B cell (primary cell): ENCODE data around the gene SYNE2. TPM values are rescaled to one million over a fixed set of nuclear protein-coding genes. Genes with fewer than 3 reads are reported as not detected.

Experiments used
- ATAC-seq: fragments of 200-7000 bp; cut with Tn5 transposase; one replicate; pipeline ENCODE4 v1.10.0; 2021; ENCODE audit warnings: low read depth, mild to moderate bottlenecking, moderate number of reproducible peaks, moderate library complexity
- CTCF ChIA-PET: fragments of 350-600 bp; sonication (Branson Sonifier 250); formaldehyde crosslinking; loops from one replicate; lab custom pipeline; 2021; ENCODE audit warnings: antibody characterized with exemption, inconsistent platforms; lab: Charles Lee
- POLR2A ChIA-PET: fragments of 350-600 bp; sonication (Branson Sonifier 250); formaldehyde crosslinking; loops from one replicate; lab custom pipeline; 2021; ENCODE audit warnings: antibody characterized with exemption; lab: Charles Lee
- DNase-seq: peaks from one replicate; pipeline ENCODE4 v3.0.0; 2013
- H2AFZ ChIP-seq: 2 replicates; pipeline ENCODE4 v1.6.1; 2012; ENCODE audit warnings: mild to moderate bottlenecking, low read depth, low read length; ENCODE audit not compliant: insufficient read depth, poor library complexity, severe bottlenecking
- H3K27ac ChIP-seq, 2 donors: 1 replicate in 1 of 2; 2 replicates in 1 of 2; pipeline ENCODE4 v1.5.1; 2012 to 2013; ENCODE audit warnings: low read length in 2 of 2, mild to moderate bottlenecking in 2 of 2, moderate library complexity in 1 of 2
- H3K27me3 ChIP-seq, 4 experiments: fragments of 200-600 bp in 1 of 4; sonication (generic) in 1 of 4; replicated peaks in 1 of 4; 1 replicate in 2 of 4; 2 replicates in 2 of 4; pipeline versions ENCODE4 v1.6.1 to v1.7.0; 2013 to 2016; ENCODE audit warnings: low read length in 3 of 4, mild to moderate bottlenecking in 2 of 4, mixed read lengths in 1 of 4, moderate library complexity in 1 of 4; ENCODE audit not compliant: insufficient read depth in 4 of 4, control insufficient read depth in 3 of 4; ENCODE audit errors: control extremely low read depth in 1 of 4
- H3K36me3 ChIP-seq, 2 experiments: replicated peaks in 1 of 2; 1 replicate in 1 of 2; 2 replicates in 1 of 2; pipeline versions ENCODE4 v1.6.1 to v1.7.1; 2013; ENCODE audit warnings: low read length in 1 of 2; ENCODE audit not compliant: insufficient read depth in 2 of 2, control insufficient read depth in 1 of 2; ENCODE audit errors: control extremely low read depth in 1 of 2, extremely low read depth in 1 of 2
- H3K4me1 ChIP-seq, 2 donors: fragments of 200-600 bp in 1 of 2; sonication (generic) in 1 of 2; 1 replicate in 1 of 2; 2 replicates in 1 of 2; pipeline versions ENCODE4 v1.5.1 to v1.6.1; 2013 to 2017; ENCODE audit warnings: low read length in 2 of 2; ENCODE audit not compliant: control insufficient read depth in 2 of 2, insufficient read depth in 2 of 2
- H3K4me2 ChIP-seq: replicated peaks from 2 replicates; pipeline ENCODE3; 2012; ENCODE audit warnings: mild to moderate bottlenecking, low read depth, low read length; ENCODE audit not compliant: poor library complexity, severe bottlenecking
- H3K4me3 ChIP-seq, 5 experiments: fragments of 200-600 bp in 1 of 5; sonication (generic) in 1 of 5; 1 replicate in 3 of 5; 2 replicates in 2 of 5; pipeline versions ENCODE4 v1.5.1 to v1.7.0; 2011 to 2016; ENCODE audit warnings: low read length in 4 of 5, mild to moderate bottlenecking in 4 of 5, low read depth in 2 of 5, control low read depth in 1 of 5, moderate library complexity in 1 of 5; ENCODE audit not compliant: insufficient read depth in 1 of 5; ENCODE audit errors: control extremely low read depth in 1 of 5, extremely low read depth in 1 of 5
- H3K79me2 ChIP-seq: fragments of 200-600 bp; sonication (generic); one replicate; pipeline ENCODE4 v1.6.0; 2016; ENCODE audit warnings: low read length; ENCODE audit not compliant: control insufficient read depth, insufficient read depth
- H3K9ac ChIP-seq: fragments of 200-600 bp; sonication (generic); 2 replicates; pipeline ENCODE4 v1.6.1; 2017; ENCODE audit warnings: mild to moderate bottlenecking, low read length, moderate library complexity
- H3K9me3 ChIP-seq, 3 donors: one replicate each; pipeline versions ENCODE4 v1.6.1 to v1.7.1; 2013; ENCODE audit warnings: low read length in 2 of 3; ENCODE audit not compliant: control insufficient read depth in 2 of 3, insufficient read depth in 1 of 3; ENCODE audit errors: control extremely low read depth in 1 of 3
- H4K20me1 ChIP-seq: 2 replicates; pipeline ENCODE4 v1.6.0; 2012; ENCODE audit warnings: mild to moderate bottlenecking, low read length; ENCODE audit not compliant: insufficient read depth, control insufficient read depth, poor library complexity, severe bottlenecking
- H3K27ac Mint-ChIP-seq: one replicate; pipeline ENCODE4 v1.8.0; 2021; ENCODE audit warnings: mixed read lengths
- H3K27me3 Mint-ChIP-seq: one replicate; pipeline ENCODE4 v1.8.0; 2021; ENCODE audit warnings: mixed read lengths
- H3K4me1 Mint-ChIP-seq: one replicate; pipeline ENCODE4 v1.8.0; 2021; ENCODE audit warnings: mixed read lengths
- H3K4me3 Mint-ChIP-seq: one replicate; pipeline ENCODE4 v1.8.0; 2021; ENCODE audit warnings: mixed read lengths
- H3K9me3 Mint-ChIP-seq: one replicate; pipeline ENCODE4 v1.8.0; 2022; ENCODE audit warnings: mixed read lengths; ENCODE audit not compliant: insufficient read depth
- EZH2 ChIP-seq: IDR thresholded peaks from 2 replicates; pipeline ENCODE4 v1.6.1; 2012; ENCODE audit warnings: borderline replicate concordance, low read depth, mild to moderate bottlenecking, moderate library complexity, low read length; ENCODE audit not compliant: insufficient read depth, poor library complexity, severe bottlenecking
- WGBS: methylation state at CpG from one replicate; pipeline ENCODE4 v1.1.5; 2013; ENCODE audit warnings: missing lambda C conversion rate; ENCODE audit not compliant: insufficient coverage; 5-methylcytosine and 5-hydroxymethylcytosine counted together
- intact Hi-C: fragments of 100-400 bp; cut with micrococcal nuclease; formaldehyde crosslinking; loops from one replicate; pipeline ENCODE4 v1.10.0; 2022
- polyA plus RNA-seq: library from polyadenylated mRNA; depleted of rRNA; stranded (reverse); fragments of >200 nt; gene quantifications from 2 replicates; pipeline ENCODE4 v1.2.3, GENCODE V29; 2012
- total RNA-seq, 2 donors: library from RNA; stranded (reverse); fragments of 120-200 nt in 1 of 2; gene quantifications; 1 replicate in 1 of 2; 2 replicates in 1 of 2; pipeline versions ENCODE4 v1.2.3 to v1.2.4, GENCODE V29; 2013 to 2022
- TF ChIP-seq, protein P1 (sequence below): fragments of 200-600 bp; IDR thresholded peaks from one replicate; pipeline ENCODE4 v1.8.0; 2022; ENCODE audit warnings: antibody characterized with exemption, mild to moderate bottlenecking

The SYNE2 gene
- total and polyA plus RNA-seq, 2 donors (not counting 1 experiment from before 2014, with no cell fraction given): 39.5 to 105 TPM

DNA sequence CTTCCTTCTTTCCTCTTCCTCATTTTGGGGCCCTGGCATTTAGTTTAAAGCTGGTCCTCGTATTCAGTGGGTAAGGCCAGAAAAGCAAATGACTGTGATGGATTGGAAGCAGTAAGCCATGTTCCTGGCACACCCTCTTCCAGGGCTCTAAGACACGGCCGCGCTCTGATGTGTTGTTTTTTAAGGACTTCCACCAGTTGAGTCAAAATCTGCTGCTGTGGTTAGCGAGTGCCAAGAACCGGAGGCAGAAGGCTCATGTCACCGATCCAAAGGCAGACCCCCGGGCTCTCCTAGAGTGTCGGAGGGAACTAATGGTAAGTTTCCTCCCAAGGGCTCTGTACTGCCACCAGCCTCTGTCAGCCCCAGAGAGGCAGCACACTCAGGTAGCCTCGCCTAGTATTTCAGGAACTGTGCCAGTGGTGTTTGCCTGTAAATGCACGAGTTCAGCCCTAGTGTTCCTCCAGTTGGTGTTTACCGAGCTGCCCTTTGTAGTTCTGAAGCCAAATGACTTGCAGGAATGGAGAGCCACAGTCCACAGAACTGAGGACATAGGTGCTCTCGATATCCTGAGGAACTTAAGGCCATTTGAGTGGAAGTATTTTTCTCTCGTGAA, 368.7 kb downstream of the SYNE2 start:
- H3K4me3 Mint-ChIP-seq: peak overlapping the region; percentile 75
- ATAC-seq: no peak
- peak overlapping the region; percentile 33 for H3K27ac Mint-ChIP-seq
- H3K27ac ChIP-seq: no peak overlapping the region
- H3K4me1 Mint-ChIP-seq: peaks cover 56% of the 10 kb centered on the region
- no peaks in the 10 kb centered on the region for H4K20me1 ChIP-seq
- no peaks in the 10 kb centered on the region for H3K27me3 Mint-ChIP-seq
- H3K27me3 ChIP-seq: no peaks in the 10 kb centered on the region
- WGBS: 38% methylated on average over 13 of the region's 14 CpGs
- H3K4me1 ChIP-seq: peaks cover 57 to 61% of the 10 kb centered on the region in 2 donors
- TF ChIP-seq, protein P1, sequence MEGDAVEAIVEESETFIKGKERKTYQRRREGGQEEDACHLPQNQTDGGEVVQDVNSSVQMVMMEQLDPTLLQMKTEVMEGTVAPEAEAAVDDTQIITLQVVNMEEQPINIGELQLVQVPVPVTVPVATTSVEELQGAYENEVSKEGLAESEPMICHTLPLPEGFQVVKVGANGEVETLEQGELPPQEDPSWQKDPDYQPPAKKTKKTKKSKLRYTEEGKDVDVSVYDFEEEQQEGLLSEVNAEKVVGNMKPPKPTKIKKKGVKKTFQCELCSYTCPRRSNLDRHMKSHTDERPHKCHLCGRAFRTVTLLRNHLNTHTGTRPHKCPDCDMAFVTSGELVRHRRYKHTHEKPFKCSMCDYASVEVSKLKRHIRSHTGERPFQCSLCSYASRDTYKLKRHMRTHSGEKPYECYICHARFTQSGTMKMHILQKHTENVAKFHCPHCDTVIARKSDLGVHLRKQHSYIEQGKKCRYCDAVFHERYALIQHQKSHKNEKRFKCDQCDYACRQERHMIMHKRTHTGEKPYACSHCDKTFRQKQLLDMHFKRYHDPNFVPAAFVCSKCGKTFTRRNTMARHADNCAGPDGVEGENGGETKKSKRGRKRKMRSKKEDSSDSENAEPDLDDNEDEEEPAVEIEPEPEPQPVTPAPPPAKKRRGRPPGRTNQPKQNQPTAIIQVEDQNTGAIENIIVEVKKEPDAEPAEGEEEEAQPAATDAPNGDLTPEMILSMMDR: no peak
- no peak for TF ChIP-seq EZH2
- DNase-seq: peak; percentile 48
- H3K9me3 ChIP-seq: no peaks in the 10 kb centered on the region
- H3K9me3 Mint-ChIP-seq: no peaks in the 10 kb centered on the region
- intact Hi-C loops: no loop called here
- H3K4me3 ChIP-seq: no peak overlapping the region
- ChIA-PET POLR2A (interaction anchor here (2.9 kb wide), 1 partner anchor 14 kb away, joined by 10 read pairs; no protein-coding TSS in a partner anchor), CTCF (interaction anchor here (1.0 to 3.1 kb wide), 2 partner anchors 11 to 73 kb away, joined by 7 to 13 read pairs; partner anchors contain the start of gene ESR2)
- H3K36me3 ChIP-seq: peaks cover 1 to 38% of the 10 kb centered on the region in 2 experiments
- no peaks in the 10 kb centered on the region for H3K79me2 ChIP-seq
- H3K4me2 ChIP-seq: peak overlapping the region; percentile 57
- H3K9ac ChIP-seq: no peak overlapping the region
- peak overlapping the region; percentile 49 for H2AFZ ChIP-seq

DNA sequence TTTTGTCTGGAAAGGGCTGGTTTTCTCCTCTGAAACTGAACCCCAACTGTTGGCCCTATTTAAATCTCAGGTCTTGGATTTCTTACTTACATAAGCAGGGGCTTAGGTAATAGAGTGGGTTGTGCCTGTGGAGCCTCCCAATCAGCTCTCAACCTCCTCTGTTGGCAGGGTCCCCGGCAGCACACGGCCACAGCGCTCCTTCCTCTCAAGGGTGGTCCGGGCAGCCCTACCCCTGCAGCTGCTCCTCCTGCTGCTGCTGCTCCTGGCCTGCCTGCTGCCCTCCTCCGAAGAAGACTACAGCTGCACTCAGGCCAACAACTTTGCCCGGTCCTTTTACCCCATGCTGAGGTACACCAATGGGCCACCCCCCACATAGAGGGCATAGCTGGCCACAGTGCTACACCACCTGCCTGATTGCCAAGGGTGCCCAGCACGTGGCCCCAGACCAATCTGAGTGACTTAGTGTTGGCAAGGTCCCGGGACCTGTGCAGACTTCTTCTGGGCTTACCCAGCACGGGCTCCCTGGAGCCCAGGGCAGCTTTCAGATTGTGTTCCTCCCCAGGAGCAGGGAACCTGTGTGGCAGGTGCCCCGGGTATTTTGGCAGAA, 372.4 kb downstream of the SYNE2 start:
- no peaks in the 10 kb centered on the region for H3K27me3 Mint-ChIP-seq
- H3K9ac ChIP-seq: no peak overlapping the region
- H3K4me1 ChIP-seq: peaks cover 25 to 27% of the 10 kb centered on the region in 2 donors
- H3K4me1 Mint-ChIP-seq: peaks cover 26% of the 10 kb centered on the region
- H3K79me2 ChIP-seq: no peaks in the 10 kb centered on the region
- ATAC-seq (no peak), DNase-seq (no peak)
- no peak overlapping the region for H2AFZ ChIP-seq
- H3K27ac Mint-ChIP-seq: peak overlapping the region; percentile 26
- intact Hi-C loops: no loop called here
- no peaks in the 10 kb centered on the region for H4K20me1 ChIP-seq
- no peak overlapping the region for H3K4me3 Mint-ChIP-seq
- ChIA-PET POLR2A (no interaction called here), CTCF (interaction anchor here (1.6 to 1.7 kb wide), 2 partner anchors 69 to 70 kb away, joined by 5 read pairs; partner anchors contain the start of gene ESR2)
- WGBS: 94% methylated on average over 10 of the region's 10 CpGs
- H3K4me2 ChIP-seq: no peak overlapping the region
- H3K36me3 ChIP-seq: peaks cover 3 to 40% of the 10 kb centered on the region in 2 experiments
- H3K27me3 ChIP-seq: no peaks in the 10 kb centered on the region
- TF ChIP-seq EZH2: no peak
- TF ChIP-seq, protein P1: no peak
- no peaks in the 10 kb centered on the region for H3K9me3 ChIP-seq
- H3K4me3 ChIP-seq: no peak overlapping the region
- H3K27ac ChIP-seq: no peak overlapping the region
- no peaks in the 10 kb centered on the region for H3K9me3 Mint-ChIP-seq
